Skeletal muscle tissue (tissue), 4 donors: ENCODE measurements around the gene AGPAT4. TPM values are rescaled to one million over a fixed set of nuclear protein-coding genes. Genes with fewer than 3 reads are reported as not detected.

Experiments
- H3K27ac ChIP-seq: one replicate; pipeline ENCODE4 v1.7.0; 2013; ENCODE audit warnings: mild to moderate bottlenecking, low read depth, low read length, inconsistent platforms
- H3K27me3 ChIP-seq, 3 donors: one replicate each; pipeline ENCODE4 v1.7.0; 2013; ENCODE audit warnings: low read length in 3 of 3; ENCODE audit not compliant: control insufficient read depth in 3 of 3, insufficient read depth in 3 of 3
- H3K36me3 ChIP-seq, 3 donors: one replicate each; pipeline ENCODE4 v1.7.0; 2013; ENCODE audit warnings: low read length in 3 of 3; ENCODE audit not compliant: control insufficient read depth in 3 of 3, insufficient read depth in 3 of 3
- H3K4me1 ChIP-seq, 3 donors: one replicate each; pipeline ENCODE4 v1.7.0; 2013; ENCODE audit warnings: low read length in 3 of 3, mild to moderate bottlenecking in 3 of 3; ENCODE audit not compliant: control insufficient read depth in 3 of 3, insufficient read depth in 3 of 3
- H3K4me3 ChIP-seq, 3 donors: one replicate each; pipeline ENCODE4 v1.7.0; 2013; ENCODE audit warnings: low read length in 3 of 3
- H3K9ac ChIP-seq, 3 donors: one replicate each; pipeline ENCODE4 v1.7.0; 2013; ENCODE audit warnings: low read length in 3 of 3, mild to moderate bottlenecking in 3 of 3, moderate library complexity in 2 of 3, low read depth in 1 of 3
- H3K9me3 ChIP-seq, 3 donors: one replicate each; pipeline ENCODE4 v1.7.0; 2013; ENCODE audit warnings: low read length in 3 of 3; ENCODE audit not compliant: control insufficient read depth in 3 of 3
- total RNA-seq: library from RNA; depleted of rRNA; stranded (reverse); fragments of >200 nt; gene quantifications from one replicate; pipeline ENCODE4 v1.2.3, GENCODE V29; 2014
- donor health status: Osteomylitis.

Gene AGPAT4
- total RNA-seq, 1 donor from 2014 or later: 18.3 TPM

DNA sequence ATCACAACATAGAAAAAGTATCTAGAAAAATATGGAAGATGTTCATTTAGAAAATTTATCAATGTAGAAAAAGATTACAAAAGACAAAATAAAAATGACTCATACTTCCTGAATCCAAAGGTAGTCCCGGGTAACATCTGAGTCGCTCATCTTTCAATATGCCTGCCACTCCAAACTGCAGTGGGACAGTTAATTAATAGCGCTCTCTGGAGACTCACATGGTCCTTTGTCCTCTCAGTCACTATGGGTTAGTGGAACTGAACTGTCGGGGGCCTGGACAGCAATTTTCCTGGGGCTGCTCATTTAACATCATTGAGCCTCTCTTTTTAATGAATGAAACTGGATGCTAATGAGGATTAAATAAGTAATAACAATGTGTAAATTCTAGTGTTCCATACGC is 178.9 kb downstream of the AGPAT4 start:
- no peak overlapping the region for H3K4me3 ChIP-seq
- H3K27me3 ChIP-seq: no peaks in the 10 kb centered on the region
- no peak overlapping the region for H3K9ac ChIP-seq
- no peaks in the 10 kb centered on the region for H3K9me3 ChIP-seq
- no peak overlapping the region for H3K27ac ChIP-seq
- H3K36me3 ChIP-seq: peaks cover 31 to 70% (median 46%) of the 10 kb centered on the region in 3 donors
- H3K4me1 ChIP-seq: no peaks in the 10 kb centered on the region

DNA sequence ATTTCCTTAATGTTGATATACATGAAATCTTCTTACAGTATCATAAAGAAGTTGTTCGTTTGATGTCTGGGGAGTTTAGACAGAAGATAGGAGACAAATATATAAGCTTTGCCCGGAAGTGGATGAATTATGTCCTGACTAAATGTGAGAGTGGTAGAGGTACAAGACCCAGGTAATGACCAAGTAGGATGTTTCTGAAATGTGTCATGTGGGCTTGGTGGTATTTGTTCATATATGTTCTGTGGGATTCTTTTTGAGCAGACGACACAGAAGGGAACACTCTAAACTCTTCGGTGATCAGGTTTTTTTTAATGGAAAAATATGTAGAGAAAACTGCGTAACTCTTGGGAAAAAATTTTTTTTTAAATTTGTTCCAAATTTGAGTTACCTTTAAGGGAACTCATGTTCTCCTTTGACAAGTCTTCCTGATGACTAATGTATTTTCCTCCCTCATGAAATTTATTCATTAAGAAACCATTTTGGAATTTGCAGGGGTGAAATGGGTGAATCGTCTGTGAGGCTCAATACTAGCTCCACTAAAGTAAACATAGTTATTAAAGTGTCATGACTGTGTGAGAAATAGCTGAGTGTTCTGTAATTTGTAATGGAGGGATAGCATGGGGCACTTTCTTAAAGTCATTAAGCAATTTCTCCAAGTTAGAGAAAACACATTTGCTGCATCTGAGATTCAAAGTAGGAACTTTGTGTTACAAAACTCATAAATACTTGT is 181.7 kb downstream of the AGPAT4 start:
- Histone ChIP-seq H3K9ac (no peak overlapping the region), H3K27me3 (no peaks in the 10 kb centered on the region), H3K4me1 (no peaks in the 10 kb centered on the region), H3K27ac (no peak overlapping the region), H3K9me3 (no peaks in the 10 kb centered on the region), H3K4me3 (no peak overlapping the region), H3K36me3 (peaks cover 34 to 73% (median 53%) of the 10 kb centered on the region in 3 donors)

DNA sequence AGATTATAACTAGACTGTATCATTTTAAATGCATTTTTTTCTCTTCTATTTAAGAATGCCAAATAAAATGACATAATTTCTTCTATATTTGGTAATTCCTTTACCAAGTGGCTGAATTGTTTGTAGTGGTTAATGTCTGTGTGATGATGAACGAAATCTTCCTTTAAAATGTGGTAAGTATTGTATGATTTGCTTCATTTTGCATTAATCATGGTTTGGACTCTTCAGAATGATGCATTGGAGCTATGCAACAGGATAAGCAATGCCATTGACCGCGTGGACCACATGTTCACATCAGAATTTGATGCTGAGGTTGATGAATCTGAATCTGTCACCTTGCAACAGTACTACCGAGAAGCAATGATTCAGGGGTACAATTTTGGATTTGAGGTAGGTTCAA is 182.7 kb downstream of the AGPAT4 start:
- Histone ChIP-seq H3K9ac (no peak overlapping the region), H3K27ac (no peak overlapping the region), H3K9me3 (no peaks in the 10 kb centered on the region), H3K4me1 (no peaks in the 10 kb centered on the region), H3K27me3 (no peaks in the 10 kb centered on the region), H3K4me3 (no peak overlapping the region), H3K36me3 (peaks cover 39 to 79% (median 52%) of the 10 kb centered on the region in 3 donors)

DNA sequence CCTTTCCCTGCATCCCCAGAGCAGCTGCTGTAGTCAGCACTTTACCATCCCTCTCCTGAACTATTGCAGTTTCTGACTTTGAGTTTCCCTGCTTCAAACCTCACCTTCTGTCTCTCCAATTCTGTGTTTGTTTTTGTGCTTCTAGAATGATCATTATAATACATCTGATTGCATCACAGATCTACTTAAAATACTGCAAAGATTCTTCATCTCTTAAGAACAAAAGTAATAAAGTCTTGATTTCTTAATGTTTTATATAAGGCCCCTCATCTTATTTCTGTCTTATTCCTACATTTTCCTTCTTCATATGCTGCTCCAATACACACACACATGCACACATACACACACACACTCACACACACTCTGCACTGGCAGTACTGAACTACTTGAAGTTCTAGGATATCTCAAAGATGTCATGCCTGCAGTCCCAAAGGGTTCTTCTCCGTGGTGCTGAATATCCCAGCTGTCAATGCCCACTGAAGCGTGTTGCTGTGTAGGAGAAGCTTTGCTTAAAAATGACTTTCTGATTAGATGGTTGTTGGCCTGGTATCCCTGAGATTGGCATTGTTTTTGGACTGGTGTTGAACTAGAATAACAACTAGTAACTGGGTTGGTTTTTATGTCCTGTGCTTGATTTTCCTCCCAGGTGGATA is 185.1 kb downstream of the AGPAT4 start:
- no peak overlapping the region for H3K9ac ChIP-seq
- H3K27ac ChIP-seq: no peak overlapping the region
- H3K27me3 ChIP-seq: no peaks in the 10 kb centered on the region
- H3K4me1 ChIP-seq: no peaks in the 10 kb centered on the region
- no peak overlapping the region for H3K4me3 ChIP-seq
- no peaks in the 10 kb centered on the region for H3K9me3 ChIP-seq
- H3K36me3 ChIP-seq: peaks cover 40 to 82% (median 51%) of the 10 kb centered on the region in 3 donors

DNA sequence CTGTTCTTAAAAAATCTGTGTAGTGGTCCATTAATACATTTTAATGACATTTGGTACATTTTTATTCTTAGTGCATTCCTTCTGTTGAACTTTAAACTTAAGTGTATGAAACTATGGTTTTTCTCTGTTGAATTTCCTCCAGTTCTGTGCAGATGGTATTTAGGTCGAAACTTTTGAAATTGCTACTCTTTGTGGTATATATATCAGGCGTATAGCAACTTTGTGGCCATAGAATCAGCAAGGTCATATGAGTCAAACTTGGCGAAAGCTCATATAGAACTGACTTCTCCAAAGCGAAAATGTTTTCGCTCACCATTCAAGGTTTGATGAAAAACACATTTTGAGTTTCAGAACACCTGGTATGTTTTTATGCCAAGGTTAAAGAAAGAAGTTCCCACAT is 188.6 kb downstream of the AGPAT4 start:
- peaks cover 61 to 86% (median 65%) of the 10 kb centered on the region in 3 donors for H3K36me3 ChIP-seq
- H3K27me3 ChIP-seq: no peaks in the 10 kb centered on the region
- no peaks in the 10 kb centered on the region for H3K4me1 ChIP-seq
- H3K9ac ChIP-seq: no peak overlapping the region
- H3K27ac ChIP-seq: no peak overlapping the region
- no peak overlapping the region for H3K4me3 ChIP-seq
- H3K9me3 ChIP-seq: no peaks in the 10 kb centered on the region

DNA sequence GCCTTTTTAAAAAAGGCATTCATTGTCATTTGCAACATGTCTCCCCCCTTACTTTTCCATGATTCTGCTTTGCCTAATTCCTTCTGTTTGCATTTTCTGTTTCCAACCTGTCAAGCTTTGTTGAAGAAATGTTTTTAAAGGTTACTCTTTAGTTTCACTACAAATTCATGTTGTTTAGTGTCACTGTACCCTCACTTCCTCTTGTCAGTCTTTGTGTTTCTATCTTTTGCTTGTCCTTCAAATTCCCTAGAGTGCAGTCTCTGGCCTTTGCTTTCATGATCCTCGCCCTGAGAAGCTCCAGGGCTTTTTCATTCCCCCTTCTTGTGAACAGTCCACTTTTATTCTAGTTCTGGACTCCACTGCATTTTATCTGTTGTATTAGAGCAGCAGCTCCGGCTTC is 191.6 kb downstream of the AGPAT4 start:
- Histone ChIP-seq H3K9me3 (no peaks in the 10 kb centered on the region), H3K27me3 (no peaks in the 10 kb centered on the region), H3K27ac (no peak overlapping the region), H3K4me1 (no peaks in the 10 kb centered on the region), H3K36me3 (peaks cover 42 to 69% (median 53%) of the 10 kb centered on the region in 3 donors), H3K4me3 (no peak overlapping the region), H3K9ac (no peak overlapping the region)

DNA sequence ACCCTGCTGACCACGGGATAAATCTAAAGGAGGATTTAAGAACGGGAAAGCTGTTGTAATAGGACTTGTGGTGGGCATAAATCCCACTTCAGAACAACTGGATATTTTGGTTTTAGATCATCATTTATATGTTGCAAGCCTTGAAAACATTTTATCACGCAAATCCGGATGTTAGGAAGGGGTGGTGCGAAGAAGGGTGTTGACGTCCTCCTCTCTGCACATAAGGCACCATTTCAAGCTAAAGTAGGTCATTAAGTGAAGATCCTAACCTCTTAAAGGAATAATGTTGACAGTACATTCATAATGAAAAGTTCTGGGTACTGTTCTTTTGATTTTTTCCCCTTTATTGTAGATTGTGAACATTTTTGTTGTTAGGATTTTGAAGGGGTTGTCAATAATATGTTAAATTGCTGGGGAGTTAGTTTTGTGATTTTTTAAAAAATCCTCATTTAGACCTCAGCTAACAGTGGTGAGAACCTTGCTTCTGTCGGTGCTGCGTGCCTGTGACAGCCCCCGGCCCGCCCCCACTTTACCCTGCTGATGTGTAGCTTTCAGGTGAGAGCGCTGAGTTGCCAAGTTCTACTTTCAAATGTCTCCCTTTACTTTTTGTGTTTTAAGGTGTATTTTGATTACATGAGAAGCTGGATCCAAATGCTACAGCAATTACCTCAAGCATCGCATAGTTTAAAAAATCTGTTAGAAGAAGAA is 193.4 kb downstream of the AGPAT4 start:
- Histone ChIP-seq H3K36me3 (peaks cover 38 to 67% (median 40%) of the 10 kb centered on the region in 3 donors), H3K4me3 (no peak overlapping the region), H3K4me1 (no peaks in the 10 kb centered on the region), H3K27ac (no peak overlapping the region), H3K9ac (no peak overlapping the region), H3K27me3 (no peaks in the 10 kb centered on the region), H3K9me3 (no peaks in the 10 kb centered on the region)
